Stimulated activated CD8-positive, alpha-beta memory T cell treated with anti-CD3 and anti-CD28 coated beads, Interleukin-2, amount 100 ng/mL, for 48 hours (primary cell): Measurements from ENCODE around the gene SLC4A2.

Experiments used
- DNase-seq, 2 donors: peaks; one replicate each; pipeline ENCODE4 v3.0.0-alpha.2; 2020; ENCODE audit warnings: low read depth in 2 of 2

SLC4A2 gene

DNA sequence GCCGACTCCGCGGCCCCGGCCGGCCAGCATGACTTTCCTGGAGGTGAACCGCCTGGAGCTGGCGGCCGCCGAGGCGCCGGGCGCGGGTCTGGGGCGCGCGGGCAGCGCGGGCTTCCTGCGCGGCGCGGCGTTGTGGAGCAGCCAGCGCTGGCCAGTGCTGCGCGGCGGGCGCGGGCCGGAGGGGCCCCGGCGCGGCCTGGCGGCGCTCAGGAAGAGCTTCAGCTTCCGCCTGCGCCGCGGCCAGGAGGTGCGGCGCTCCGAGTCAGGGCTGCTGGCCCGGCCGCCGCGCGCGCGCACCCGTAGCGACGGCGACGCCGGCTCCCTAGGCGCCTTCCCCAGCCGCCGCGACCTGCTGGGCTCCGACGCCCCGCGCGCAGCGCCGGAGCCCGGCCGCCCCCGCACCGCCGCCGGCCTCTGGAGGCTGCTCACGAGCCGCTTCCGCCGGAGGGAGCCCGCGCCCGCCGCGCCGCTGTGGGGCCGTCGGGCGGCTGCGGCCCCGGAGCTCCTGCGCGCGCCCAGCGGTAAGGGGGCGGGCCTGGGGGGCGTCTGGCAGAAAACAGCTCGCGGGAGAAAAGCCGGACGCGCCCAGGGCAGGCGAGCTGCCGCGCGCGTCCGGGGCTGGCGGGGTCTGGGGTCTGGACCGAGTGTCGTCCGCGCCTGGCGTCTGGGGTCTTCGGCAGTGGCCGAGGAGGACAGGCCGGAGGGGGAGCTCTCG is 55.9 kb downstream of the SLC4A2 start:
- DNase-seq: peak; percentile 23 to 26

DNA sequence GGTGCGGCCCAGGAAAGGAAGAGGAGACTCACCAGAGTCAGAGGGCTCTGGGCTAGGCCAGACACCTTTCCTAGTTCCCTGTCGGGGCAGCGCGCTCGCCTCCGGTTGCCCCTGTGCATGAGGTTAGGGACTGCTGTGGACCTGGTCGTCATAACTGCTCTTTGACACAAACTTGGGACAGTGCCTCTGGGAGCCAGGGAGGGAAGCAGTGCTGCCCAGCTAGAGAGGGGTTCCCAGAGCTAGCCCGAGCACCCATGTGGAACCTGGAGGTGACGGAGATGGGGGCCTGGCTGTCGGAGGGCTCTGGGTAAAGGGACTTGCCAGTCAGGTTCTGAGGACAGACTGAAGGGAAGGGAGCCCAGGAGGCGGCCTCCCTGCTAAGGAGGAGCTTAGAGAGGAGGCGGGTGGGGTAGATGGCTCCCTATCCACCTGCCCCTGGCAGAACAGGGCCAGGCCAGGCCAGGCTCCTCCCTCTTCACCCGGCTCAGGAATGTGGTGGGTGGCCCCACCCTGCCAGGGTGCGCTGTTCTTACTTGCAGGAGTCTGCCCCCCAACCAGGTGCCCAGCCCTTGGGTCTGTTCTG is 56.5 kb downstream of the SLC4A2 start:
- no peak for DNase-seq

DNA sequence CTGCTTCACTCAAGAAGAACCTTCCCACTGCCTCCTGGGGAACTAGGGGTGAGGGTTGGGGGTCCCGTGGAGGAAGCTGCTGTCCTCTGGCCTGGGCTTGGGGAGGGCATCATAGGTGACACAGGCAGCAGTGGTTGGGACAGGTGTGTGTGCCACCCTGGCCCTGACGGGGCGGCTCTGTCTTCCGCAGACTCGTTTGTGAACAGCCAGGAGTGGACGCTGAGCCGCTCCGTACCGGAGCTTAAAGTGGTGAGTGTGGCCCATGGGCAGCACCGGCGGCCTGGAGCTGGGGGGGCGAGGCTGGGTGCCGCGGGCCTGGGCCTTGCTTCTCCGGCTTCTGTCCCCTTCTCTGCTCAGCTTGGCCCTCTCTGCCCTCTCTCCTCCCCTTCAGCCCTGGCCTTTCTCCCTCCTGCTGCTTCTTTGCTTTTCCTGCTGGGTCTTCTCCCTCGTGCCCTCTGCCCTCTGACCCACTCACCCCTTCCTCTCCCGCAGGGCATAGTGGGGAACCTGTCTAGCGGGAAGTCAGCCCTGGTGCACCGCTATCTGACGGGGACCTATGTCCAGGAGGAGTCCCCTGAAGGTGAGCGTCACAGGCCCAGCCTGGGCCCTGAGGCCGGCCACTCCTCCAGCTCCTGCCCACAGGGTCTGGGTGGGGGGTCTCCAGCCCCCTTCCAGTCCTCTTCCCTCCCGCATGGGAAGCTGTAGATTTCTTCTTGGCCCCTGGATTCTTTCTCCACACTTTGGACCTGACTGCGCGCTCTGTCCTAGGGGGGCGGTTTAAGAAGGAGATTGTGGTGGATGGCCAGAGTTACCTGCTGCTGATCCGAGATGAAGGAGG is 57.4 kb downstream of the SLC4A2 start:
- no peak for DNase-seq

DNA sequence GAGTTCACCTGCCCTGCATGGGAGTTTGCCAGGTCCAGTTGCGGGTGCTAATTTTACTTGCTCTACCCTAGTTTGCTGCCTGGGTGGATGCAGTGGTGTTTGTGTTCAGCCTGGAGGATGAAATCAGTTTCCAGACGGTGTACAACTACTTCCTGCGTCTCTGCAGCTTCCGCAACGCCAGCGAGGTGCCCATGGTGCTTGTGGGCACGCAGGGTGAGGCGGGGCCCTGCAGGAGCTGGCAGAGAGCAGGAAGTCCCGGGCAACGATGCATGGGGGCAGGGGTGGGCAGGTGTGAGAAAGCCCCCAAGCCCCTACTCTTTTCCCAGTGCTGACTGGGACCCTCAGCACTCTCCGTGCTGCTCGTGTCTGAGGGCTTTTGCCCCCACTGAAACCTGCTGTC is 58.2 kb downstream of the SLC4A2 start:
- DNase-seq: no peak

DNA sequence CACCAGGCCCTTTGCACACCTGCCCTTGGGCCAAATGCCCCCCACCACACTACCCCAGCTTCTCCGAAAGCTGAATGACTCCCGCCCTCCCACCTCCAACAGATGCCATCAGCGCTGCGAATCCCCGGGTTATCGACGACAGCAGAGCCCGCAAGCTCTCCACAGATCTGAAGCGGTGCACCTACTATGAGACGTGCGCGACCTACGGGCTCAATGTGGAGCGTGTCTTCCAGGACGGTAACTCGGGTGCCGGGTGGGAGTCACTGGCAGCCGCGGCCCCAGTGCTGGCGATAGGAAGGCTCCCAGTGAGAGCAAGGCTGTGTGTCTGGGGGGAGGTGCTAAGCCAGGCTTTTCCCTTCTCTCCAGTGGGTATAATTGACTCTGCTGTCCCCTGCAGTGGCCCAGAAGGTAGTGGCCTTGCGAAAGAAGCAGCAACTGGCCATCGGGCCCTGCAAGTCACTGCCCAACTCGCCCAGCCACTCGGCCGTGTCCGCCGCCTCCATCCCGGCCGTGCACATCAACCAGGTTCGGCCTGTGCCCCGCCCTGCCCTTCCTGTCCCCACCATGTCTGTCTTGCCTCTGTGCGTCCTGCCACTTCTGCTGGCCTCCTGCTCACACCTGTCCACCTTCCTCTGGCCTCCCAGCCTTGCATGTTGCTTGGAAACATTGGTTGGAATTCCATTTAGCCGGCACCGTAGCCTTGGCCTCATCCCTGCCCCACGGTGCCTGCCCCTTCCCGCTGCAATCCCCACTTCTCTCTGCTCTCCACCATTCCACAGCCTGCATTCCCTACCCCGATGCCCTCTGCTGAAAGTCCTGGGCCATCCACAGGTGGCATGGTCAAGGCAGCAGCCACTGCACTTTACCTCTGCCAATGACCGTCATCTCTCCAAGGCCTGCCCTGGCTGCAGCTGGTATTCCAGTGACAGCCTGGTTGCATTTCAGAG is 59.0 kb downstream of the SLC4A2 start:
- DNase-seq: no peak

DNA sequence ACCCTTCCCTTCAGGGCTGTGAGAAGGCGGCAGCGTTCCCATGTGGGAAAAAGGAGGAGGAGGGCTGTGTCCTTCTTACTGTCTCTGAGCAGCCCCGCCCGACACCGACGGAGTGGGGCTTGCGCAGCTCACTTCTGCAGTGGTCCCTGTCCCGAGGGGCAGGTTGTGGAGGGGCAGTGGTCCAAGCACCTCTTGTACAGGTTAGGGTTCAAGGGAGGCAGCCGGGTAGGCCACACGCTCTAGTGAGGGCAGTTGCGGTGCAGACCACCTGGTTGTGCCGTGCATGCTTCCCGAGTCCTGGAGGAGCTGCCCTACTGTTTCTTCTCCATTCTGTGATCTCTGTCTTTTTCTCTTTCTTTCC is 59.6 kb downstream of the SLC4A2 start:
- no peak for DNase-seq

DNA sequence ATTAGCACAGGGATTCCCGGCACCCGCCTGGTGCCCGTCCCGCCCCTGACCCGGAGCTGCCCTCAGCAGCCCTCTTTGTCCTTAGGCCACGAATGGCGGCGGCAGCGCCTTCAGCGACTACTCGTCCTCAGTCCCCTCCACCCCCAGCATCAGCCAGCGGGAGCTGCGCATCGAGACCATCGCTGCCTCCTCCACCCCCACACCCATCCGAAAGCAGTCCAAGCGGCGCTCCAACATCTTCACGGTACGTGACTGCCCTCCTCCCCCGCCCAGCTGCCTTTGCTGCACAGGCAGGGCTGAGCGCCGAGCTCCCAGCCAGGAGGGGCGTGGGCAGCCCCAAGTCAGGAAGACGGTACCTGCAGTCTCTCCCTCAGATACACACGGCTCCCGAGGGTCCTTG is 60.5 kb downstream of the SLC4A2 start:
- no peak for DNase-seq

DNA sequence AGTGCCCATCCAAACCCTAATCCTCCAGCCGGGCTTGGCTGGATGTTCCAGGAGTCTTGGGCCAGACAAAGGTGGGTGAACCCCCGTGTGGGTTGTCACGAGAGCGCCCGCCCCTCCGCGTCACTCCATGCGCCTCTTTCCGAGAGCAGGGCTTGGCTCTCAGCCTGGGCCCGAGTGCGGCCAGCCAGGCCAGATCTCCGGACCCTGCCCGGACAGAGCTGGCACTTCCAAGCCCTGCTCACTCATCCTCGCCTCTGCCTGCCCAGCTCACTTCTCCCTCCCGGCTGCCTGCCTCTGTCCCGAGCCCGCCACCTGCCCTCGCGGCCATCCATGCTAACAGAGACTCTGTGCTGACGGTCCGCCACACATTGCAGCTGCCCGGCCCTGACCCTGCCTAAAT is 61.5 kb downstream of the SLC4A2 start:
- DNase-seq: no peak

DNA sequence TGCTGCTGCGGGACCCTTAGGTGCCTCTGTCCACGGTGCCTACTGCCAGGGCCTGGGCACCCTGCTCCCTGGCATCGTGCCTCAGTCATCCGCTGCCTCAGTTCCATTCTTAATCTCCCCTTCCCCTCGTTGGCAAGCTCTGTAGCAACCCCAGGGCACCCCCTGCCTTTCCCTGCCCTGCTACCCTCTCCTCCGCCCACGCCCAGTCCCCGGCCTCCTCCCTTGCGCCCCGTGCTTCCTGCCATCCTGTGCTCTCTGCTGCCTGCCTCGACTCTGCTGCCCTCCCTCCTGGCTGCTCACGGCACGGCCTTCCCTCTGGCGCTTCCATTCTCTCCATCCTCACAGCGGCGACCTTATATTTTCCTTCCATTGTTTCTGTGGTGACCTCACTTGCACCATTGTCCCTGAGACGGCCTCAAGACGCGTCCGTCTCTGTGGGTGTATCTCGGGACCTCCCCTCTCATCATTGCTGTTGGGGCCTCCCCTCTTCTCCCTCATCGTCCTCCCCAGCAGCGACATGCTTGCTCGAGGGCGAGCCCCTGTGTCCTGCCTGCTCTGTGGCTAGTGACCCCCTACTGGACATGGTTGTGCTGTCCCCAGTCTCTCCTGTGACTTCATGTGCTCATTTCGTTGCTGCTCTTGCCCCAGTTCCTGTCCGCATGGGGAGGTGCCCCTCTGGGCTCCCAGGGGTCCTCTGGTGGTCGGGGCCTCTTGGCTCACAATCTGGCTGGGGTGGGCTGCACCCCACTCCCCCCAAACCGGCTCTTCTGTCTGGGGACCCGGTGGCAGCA is 62.2 kb downstream of the SLC4A2 start:
- no peak for DNase-seq

DNA sequence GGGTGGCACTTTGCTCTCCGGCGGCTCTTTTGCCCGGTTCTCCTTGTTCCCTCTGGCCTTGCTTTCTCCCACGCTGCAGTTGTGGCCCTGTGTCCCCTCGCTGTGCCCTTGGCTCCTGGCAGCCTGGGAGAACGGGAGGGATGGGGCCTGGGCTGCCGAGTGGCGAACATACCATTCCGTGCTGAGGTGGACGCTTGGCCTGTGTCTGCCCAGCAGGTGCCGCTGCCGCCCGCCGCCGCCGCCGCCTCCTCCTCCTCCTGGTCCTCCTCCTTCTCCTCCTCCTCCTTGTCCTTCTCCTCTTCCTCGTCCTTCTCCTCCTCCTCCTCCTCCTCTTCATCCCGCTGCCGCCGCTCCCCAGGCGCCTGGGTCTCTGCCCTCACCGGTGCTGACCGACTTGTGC is 62.9 kb downstream of the SLC4A2 start:
- DNase-seq: no peak

DNA sequence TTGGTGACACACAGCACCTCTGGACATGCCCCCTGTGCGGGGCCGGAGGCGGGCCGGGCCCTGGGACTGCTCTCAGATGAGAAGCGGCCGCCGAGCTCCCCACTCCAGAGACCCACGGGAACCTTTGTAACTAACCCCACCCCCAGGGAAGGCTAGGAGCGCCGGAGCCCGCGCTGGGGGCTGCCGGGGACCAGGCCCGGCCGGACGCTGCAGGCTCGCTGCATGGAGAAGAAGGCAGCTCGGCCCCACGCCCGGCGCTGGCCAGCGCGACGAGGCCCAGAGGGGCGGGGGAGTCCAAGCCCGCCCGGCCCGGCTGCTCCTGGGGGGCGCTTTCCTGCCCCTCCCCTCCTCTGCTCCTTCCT is 63.4 kb downstream of the SLC4A2 start:
- no peak for DNase-seq

DNA sequence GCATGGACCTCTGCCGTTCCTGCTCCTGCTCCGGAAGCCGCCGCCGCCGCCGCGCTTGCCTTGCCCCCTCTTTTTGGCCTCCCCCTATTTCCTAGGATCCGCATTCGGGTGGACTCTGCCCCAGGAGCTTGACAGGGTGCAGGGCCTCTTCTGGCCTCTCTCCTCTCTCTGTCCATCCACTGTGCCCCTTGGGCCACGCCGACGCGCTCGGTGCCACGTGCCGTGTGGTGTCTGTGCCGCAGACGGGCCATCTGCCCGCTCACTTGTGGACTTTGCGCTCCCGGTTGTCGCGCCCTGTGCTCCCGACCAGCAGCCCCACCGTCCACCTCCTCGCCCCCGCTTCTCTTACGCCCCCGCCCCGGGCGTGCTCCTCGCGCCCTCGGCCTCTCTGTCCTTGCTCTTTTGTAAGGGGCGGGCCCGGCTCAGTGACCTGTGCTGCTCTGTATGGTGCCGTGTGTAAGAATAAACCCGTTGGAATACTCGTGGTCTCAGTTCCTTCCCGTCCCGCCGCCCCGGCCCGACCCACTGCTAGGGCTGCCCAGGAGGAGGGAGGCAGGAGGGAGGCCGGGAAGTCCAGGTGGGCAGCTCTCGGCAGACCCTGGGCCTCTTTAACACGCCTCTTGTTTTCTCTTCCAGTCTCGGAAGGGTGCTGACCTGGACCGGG is 63.9 kb downstream of the SLC4A2 start:
- DNase-seq: no peak

DNA sequence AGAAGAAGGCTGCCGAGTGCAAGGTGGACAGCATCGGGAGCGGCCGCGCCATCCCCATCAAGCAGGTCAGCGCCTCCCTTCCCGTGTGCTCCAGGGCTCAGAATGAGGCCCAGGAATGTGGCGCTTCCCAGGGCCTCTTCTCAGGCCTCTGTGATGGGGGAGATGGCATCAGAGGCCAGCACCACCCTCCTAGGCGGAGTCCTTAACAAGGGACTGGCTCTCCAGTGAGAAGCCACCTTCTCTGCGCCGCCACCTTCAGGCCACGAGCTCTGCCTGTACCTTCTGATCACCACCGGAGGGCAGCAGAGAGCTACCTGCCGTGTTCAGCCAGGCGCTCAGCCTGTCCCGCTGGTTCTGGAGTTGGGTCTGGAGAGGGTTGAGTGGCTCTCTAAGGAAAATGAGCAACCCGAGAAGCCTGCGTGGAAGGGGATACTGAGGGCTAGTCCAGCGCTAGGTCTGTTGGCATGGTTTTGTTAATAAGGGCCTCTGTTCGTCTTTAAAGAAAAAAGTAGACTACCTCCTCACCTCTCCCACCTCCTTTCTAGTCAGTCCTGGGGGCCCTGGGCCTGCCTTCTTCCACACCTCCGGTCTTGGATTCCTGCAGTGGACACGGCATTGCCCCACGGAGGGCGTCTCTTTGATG is 64.6 kb downstream of the SLC4A2 start:
- peak; percentile 66 to 68 for DNase-seq

DNA sequence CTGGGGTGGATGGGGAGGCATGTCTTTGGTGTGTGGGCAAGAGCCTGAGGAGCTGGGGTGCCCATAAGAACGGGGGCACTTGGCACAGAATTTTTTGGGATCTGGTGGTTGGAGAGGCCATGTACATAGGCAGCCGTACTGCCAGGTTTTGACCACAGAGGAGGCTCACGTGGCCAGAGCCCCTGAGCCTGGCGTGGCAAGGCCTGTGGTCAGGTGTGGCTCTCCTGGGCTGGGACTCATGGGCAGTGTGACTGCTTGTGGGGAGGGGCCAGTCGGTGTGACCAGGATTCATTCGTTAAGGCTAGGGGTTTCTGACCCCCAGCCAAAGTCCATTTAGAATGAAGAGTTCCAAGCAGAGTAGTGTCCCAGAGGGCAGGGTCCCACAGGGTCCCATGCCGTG is 65.1 kb downstream of the SLC4A2 start:
- no peak for DNase-seq

DNA sequence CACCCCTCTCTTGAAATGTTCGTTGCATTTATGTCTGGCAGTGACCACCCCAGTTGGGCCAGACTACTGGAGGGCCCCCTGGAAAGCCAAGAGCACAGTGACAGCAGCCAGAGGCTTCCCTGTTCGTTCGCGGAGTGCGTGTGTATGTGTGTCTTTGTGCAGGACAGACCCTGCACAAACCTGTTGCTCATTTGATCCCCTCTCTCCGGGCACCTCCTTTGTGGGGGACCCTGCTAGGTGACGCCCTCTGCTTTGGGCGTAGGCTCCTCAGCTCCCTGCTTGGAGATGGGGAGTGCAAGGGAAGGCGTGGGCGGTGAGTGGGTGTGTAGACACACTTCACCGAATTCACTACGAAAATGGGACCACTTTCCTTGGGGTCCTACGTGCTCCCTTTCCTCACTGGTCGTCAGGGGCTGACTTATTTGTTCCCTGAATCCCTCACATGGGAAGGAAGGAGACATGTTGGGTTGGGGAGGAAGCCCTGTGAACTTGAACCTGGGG is 65.6 kb downstream of the SLC4A2 start:
- DNase-seq: no peak

DNA sequence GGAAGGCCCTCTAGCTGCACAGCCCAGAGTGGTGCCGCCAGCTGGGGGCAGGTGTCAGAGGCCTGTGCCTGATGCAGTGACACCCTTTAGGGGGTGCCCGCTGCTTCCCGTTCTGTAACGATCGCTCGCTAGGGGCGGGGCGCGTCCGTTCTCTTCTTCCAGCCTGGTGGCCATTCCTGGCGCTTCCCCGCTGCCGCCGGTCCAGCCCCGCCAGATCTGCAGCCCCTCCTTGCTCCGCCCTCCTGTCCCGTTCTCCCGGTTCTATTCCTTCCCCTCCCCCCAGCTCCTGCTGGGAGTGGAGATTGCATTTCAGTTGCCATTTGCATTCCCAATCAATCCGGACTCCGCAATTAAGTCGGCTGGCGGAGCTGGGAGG is 66.1 kb downstream of the SLC4A2 start:
- no peak for DNase-seq

DNA sequence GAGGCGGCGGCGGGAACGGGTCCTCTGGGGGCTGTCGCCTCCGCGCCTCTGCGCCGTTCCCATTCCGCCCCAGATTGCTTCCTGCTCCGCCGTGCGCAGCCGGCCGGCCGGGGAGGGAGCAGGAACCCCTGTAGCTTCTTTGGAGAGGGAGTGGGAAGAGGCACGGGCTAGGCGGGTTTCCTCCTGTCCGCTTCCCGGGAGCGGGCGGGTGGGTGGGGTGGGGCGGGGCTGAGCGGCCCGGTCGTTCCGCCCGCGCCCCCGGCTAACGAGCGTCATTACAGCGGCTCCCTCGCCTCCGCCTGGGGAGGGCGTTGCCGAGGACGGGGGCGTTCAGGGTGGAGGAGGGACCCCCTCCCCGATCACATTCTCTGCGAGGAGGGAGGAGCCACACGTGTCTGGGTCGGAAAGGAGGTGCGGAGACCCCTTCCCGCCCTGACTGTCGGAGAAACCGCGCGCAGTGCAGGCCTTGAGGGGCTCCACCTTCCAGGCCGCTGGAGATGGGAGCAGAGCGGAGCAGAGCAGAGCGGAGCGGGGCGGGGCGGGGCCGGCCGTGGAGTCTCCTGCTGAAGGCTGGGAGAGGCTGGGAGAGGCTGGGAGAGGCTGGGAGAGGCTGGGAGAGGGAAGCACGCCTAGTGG is 66.6 kb downstream of the SLC4A2 start:
- DNase-seq: no peak
